Natural killer cell treated with Interleukin-12 subunit alpha and Interleukin-12 subunit beta and Interleukin-15 and Interleukin-18, amount 100 ng/mL, for 72 hours (primary cell): Measurements from ENCODE around the gene CHRNA7. TPM values are rescaled to one million over a fixed set of nuclear protein-coding genes. Genes with fewer than 3 reads are reported as not detected.
A peak's percentile ranks its signal among the peaks of the same experiment; 100 is the strongest.

ENCODE experiments used
- ATAC-seq, 2 donors: fragments of 150-1000 bp; cut with Tn5 transposase in 1 of 2; sonication (Bioruptor Pico), chemical (Tn5 transposase) in 1 of 2; 2 replicates each; pipeline ENCODE4 v1.10.0; 2021
- DNase-seq: peaks from one replicate; pipeline ENCODE4 v3.0.0; 2022; ENCODE audit warnings: low spot score
- H3K27ac Mint-ChIP-seq, 2 donors: 1 replicate in 1 of 2; 2 replicates in 1 of 2; pipeline ENCODE4 v1.8.0; 2022; ENCODE audit warnings: mixed read lengths in 2 of 2, mild to moderate bottlenecking in 1 of 2, moderate library complexity in 1 of 2
- H3K27me3 Mint-ChIP-seq, 2 donors: 1 replicate in 1 of 2; 2 replicates in 1 of 2; pipeline ENCODE4 v1.8.0; 2022; ENCODE audit warnings: mixed read lengths in 2 of 2
- H3K36me3 Mint-ChIP-seq: one replicate; pipeline ENCODE4 v1.8.0; 2022; ENCODE audit warnings: mixed read lengths
- H3K4me1 Mint-ChIP-seq, 2 donors: 1 replicate in 1 of 2; 2 replicates in 1 of 2; pipeline ENCODE4 v1.8.0; 2022; ENCODE audit warnings: low read depth in 2 of 2, mixed read lengths in 2 of 2, mild to moderate bottlenecking in 1 of 2
- H3K4me3 Mint-ChIP-seq: one replicate; pipeline ENCODE4 v1.8.0; 2022; ENCODE audit warnings: mixed read lengths
- H3K9me3 Mint-ChIP-seq: 2 replicates; pipeline ENCODE4 v1.8.0; 2022; ENCODE audit warnings: mixed read lengths
- total RNA-seq, 2 donors: library from RNA; stranded (reverse); gene quantifications; one replicate each; pipeline ENCODE4 v1.2.3, GENCODE V29; 2022

The CHRNA7 gene
- 1 to 10 TPM; 1.2 TPM for total RNA-seq

DNA sequence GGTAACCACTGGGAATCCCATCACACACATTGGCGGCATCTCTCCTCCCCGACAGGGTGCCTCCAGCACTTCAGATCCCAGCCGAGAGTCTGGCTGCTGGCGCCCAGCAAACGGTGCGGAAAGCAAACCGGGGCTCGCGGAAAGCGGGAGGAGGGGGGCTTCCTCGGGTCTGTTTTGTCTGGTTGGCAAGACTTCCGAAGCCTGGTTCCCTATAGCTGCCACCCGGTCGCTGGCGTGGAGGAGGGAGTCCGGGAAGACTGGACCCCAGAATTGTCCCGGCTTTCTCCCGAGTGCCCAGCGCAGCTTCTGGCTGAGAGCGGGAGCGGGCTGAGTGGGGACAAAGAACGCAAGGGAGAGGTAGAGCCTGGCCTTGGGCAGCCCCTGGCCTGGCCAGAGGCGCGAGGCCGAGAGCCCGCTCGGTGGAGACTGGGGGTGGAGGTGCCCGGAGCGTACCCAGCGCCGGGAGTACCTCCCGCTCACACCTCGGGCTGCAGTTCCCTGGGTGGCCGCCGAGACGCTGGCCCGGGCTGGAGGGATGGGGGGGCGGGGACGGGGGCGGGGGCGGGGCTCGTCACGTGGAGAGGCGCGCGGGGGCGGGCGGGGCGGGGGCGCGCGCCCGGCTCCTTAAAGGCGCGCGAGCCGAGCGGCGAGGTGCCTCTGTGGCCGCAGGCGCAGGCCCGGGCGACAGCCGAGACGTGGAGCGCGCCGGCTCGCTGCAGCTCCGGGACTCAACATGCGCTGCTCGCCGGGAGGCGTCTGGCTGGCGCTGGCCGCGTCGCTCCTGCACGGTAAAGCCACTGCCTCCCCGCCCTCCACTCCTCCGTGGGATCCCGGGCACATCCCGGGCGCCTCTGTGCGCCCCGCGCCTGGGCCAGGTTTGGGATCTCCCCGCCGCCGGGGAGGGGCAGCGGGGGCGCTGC, at the start of gene CHRNA7:
CHRNA7 (plus strand) TSS at position 654 of the 920 bp plus-strand sequence; CDS start at position 734, 80 bp downstream.
- Mint-ChIP-seq H3K4me3 (peak within 1 kb of the TSS; percentile 52), H3K27me3 (peaks cover 43 to 62% of the 10 kb centered on the region in 2 donors), H3K36me3 (no peaks in the 10 kb centered on the region), H3K27ac (no peak within 1 kb of the TSS), H3K9me3 (no peaks in the 10 kb centered on the region), H3K4me1 (no peaks in the 10 kb centered on the region)
- DNase-seq, result no peak
- peak; percentile 69 to 79 for ATAC-seq

DNA sequence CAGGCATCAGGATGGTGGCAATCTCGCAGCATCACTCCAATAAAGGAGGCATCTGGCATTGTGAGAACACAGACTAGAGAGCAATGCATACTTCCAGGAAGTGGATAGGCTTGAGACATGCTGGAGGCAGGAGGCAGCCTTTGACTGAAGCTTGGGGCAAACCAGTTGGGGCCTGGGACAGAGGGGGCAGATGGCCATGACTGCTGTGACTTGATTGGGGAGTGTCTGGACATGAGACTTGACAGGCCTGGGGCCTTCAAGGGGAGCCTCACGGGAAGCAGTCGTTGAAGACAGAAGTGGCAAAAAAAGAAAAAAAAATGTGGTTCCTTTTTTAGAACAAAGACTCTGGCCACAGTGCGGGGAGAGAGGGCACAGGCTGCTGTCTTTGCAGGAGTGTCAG, 44.7 kb upstream of the CHRNA7 start:
- Mint-ChIP-seq H3K36me3 (no peaks in the 10 kb centered on the region), H3K4me1 (peaks cover 0 to 7% of the 10 kb centered on the region in 2 donors), H3K9me3 (no peaks in the 10 kb centered on the region), H3K27ac (no peak overlapping the region), H3K27me3 (peaks cover 25 to 30% of the 10 kb centered on the region in 2 donors), H3K4me3 (no peak overlapping the region)
- ATAC-seq (no peak), DNase-seq (no peak)

DNA sequence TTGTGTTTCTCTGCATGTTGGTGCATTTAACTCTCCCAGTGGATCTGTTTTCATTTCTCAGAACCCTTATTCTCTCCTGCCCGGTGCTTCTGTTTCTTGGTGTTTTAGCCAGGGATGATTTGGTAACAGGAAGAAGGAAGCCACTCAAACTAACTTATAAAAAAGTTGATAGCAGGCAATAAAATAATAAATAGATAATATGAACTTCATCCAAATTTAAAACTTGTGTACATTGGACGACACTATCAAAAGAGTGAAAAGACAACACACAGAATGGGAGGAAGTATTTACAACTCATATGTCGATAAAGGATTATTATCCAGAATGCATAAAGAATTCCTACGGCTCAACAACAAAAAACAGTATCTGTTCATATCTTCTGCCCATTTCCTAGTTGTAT, 37.3 kb upstream of the CHRNA7 start:
- Mint-ChIP-seq H3K27ac (no peak overlapping the region), H3K36me3 (no peaks in the 10 kb centered on the region), H3K9me3 (no peaks in the 10 kb centered on the region), H3K27me3 (peaks cover 21 to 34% of the 10 kb centered on the region in 2 donors), H3K4me3 (no peak overlapping the region), H3K4me1 (no peaks in the 10 kb centered on the region)
- no peak for DNase-seq
- ATAC-seq, result no peak

DNA sequence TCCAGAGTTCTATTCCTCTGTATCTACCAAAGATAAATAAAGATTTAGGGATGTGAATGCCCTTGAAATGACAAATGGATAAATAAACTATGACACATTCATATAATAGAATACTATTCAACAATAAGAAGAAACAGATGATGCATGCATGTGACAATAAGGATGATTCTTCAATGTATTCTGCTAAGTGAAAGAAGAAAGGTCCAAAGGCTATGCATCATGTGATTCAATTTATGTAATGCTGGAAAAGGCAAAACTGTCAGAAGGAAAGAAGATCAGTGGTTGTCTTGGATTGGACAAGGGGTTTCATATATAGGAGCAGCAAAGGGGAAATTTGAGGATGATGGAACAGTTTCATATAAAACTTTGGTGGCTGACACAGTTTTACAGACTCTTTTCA, 32.6 kb upstream of the CHRNA7 start:
- DNase-seq, result no peak
- Mint-ChIP-seq H3K36me3 (no peaks in the 10 kb centered on the region), H3K27ac (no peak overlapping the region), H3K4me3 (no peak overlapping the region), H3K4me1 (no peaks in the 10 kb centered on the region), H3K9me3 (no peaks in the 10 kb centered on the region), H3K27me3 (peaks cover 31 to 47% of the 10 kb centered on the region in 2 donors)
- no peak for ATAC-seq

DNA sequence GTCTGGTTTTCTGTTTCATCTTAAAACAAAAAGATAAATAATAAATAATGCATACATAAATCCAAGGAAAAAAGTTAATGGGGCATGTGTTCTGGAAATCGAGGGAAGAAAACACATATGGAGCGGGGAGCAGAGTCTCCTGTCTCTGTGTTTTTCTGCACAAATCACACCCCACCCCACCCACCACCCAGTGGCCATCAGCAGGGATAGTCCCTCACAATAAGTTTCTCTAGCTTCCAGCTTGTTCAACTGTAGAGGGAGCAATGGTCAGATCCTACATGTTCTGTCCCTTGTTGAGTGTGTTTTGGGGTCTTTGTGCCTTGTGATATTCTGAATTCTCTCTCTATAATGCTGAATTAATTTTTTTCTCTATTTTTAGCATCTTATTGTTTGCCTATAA, 26.8 kb upstream of the CHRNA7 start:
- H3K9me3 Mint-ChIP-seq, result no peaks in the 10 kb centered on the region
- H3K36me3 Mint-ChIP-seq, result no peaks in the 10 kb centered on the region
- no peak for DNase-seq
- peaks cover 29 to 60% of the 10 kb centered on the region in 2 donors for H3K27me3 Mint-ChIP-seq
- peaks cover 0 to 3% of the 10 kb centered on the region in 2 donors for H3K4me1 Mint-ChIP-seq
- H3K4me3 Mint-ChIP-seq, result no peak overlapping the region
- ATAC-seq, result no peak
- H3K27ac Mint-ChIP-seq, result no peak overlapping the region

DNA sequence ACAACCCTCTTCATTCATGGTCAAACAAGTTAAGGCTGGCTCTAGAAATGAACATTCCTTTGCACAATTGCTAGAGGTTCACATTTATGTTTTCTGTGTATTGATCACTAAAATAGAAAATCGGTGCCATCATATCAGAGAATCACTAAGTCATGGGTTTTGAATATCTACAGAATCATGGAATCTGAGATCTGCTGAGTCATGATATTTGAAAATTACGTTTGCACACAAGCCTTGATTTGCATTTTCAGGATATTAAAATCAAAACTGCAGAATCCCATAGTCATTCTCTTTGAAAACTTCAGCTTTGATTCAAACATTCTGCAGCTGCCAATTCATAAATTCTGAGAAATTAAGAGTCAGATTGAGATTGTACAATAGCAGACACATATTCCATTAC, 26.1 kb upstream of the CHRNA7 start:
- Mint-ChIP-seq H3K36me3 (no peaks in the 10 kb centered on the region), H3K27ac (no peak overlapping the region), H3K4me3 (no peak overlapping the region), H3K27me3 (peaks cover 32 to 59% of the 10 kb centered on the region in 2 donors), H3K9me3 (no peaks in the 10 kb centered on the region), H3K4me1 (peaks cover 0 to 3% of the 10 kb centered on the region in 2 donors)
- no peak for ATAC-seq
- no peak for DNase-seq

DNA sequence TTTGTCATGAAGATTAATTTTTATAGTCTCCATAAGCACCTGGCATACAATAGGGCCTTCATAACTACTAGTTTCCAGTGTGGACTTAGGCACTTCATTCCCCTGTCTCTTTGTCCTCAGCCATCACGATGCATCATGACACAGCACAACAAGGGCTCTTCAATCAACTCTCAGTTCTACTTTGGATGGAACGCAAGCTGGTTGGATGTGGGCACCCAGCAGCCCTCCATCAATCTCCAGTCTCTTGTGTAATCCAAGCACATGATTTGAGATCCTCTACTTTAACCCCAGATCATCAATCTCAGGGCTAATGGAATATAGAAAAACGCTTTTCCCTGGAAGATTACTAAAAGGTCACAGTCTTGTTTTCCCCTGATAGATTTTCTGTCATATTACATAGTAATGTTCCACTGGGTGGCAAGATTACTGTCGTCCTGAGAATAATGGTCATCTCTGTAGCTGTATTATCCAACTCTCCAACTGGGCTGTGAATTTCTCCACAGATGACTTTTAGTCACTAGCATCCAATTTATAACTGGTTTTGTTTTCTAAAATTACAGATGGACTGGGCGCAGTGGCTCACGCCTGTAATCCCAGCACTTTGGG, 22.9 kb upstream of the CHRNA7 start:
- no peaks in the 10 kb centered on the region for H3K36me3 Mint-ChIP-seq
- peaks cover 0 to 3% of the 10 kb centered on the region in 2 donors for H3K4me1 Mint-ChIP-seq
- DNase-seq, result no peak
- ATAC-seq, result no peak
- peaks cover 24 to 54% of the 10 kb centered on the region in 2 donors for H3K27me3 Mint-ChIP-seq
- H3K9me3 Mint-ChIP-seq, result no peaks in the 10 kb centered on the region
- no peak overlapping the region for H3K27ac Mint-ChIP-seq
- H3K4me3 Mint-ChIP-seq, result no peak overlapping the region

DNA sequence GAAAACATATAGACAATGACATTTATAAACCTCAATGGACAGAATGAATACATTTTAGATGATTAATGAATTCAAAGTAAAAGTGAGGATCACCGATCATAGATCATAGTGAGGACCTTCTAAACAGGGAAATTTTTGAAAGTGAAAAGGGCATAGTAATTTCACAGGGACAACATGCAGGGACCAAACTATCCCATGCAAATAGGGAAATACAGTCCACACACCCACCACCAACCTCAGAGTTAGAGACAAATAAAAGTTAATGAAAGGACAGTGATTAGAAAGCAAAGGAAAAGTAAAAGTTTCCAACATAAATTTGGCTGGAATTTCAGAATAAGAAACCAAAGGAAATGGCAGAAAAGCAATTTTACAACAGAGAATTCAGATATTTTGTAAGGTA, 15.4 kb upstream of the CHRNA7 start:
- H3K36me3 Mint-ChIP-seq, result no peaks in the 10 kb centered on the region
- H3K4me3 Mint-ChIP-seq, result no peak overlapping the region
- H3K27me3 Mint-ChIP-seq, result peaks cover 21 to 52% of the 10 kb centered on the region in 2 donors
- no peaks in the 10 kb centered on the region for H3K4me1 Mint-ChIP-seq
- no peaks in the 10 kb centered on the region for H3K9me3 Mint-ChIP-seq
- no peak for ATAC-seq
- no peak overlapping the region for H3K27ac Mint-ChIP-seq
- DNase-seq, result no peak

DNA sequence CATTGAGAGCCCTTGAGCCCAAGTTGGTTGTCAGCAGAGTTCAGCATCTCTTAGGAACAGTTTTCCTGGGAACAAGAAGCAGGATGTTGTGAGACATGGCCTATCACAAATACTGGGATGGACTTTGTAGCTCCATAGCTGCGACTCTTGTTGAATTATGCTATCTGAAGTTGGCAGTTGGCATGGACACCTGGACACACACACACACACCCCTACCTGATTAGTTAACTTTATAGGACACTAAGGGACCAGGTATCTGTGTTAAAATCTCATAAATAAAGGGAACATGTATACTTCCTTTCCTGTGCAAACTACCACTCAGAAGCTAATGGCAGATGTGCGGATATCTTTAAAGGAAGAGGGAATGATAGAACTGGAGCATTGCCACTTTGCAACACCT, 10.2 kb upstream of the CHRNA7 start:
- peaks cover 31 to 48% of the 10 kb centered on the region in 2 donors for H3K27me3 Mint-ChIP-seq

DNA sequence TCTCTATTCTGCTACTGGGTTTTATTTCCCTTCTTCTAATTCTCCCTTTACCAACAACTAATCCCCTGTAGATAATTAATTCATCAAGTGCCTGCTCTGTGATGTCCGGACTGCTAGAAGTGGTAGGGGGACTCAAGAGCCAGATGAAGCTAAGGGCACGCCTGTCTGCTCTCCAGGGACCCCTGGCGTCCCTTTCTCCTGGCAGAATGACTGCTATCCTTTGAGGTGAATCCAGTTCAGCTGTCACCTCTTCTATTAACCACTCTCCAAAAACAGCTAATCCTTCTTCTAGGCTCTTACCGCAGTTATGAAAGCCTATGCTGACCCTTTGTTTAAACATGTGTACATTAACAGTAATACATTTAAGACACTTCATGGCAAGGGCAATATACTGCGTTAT, 1.4 kb upstream of the CHRNA7 start:
- ATAC-seq, result no peak
- no peak for DNase-seq
- no peak overlapping the region for H3K4me3 Mint-ChIP-seq
- no peaks in the 10 kb centered on the region for H3K9me3 Mint-ChIP-seq
- no peaks in the 10 kb centered on the region for H3K4me1 Mint-ChIP-seq
- no peaks in the 10 kb centered on the region for H3K36me3 Mint-ChIP-seq
- no peak overlapping the region for H3K27ac Mint-ChIP-seq
- H3K27me3 Mint-ChIP-seq, result peaks cover 42 to 66% of the 10 kb centered on the region in 2 donors

More for the DNA sequence above, 10.2 kb upstream of the CHRNA7 start:
- no peak overlapping the region for H3K27ac Mint-ChIP-seq
- H3K9me3 Mint-ChIP-seq, result no peaks in the 10 kb centered on the region
- no peaks in the 10 kb centered on the region for H3K4me1 Mint-ChIP-seq
- no peak for ATAC-seq
- H3K36me3 Mint-ChIP-seq, result no peaks in the 10 kb centered on the region
- no peak overlapping the region for H3K4me3 Mint-ChIP-seq
- no peak for DNase-seq

DNA sequence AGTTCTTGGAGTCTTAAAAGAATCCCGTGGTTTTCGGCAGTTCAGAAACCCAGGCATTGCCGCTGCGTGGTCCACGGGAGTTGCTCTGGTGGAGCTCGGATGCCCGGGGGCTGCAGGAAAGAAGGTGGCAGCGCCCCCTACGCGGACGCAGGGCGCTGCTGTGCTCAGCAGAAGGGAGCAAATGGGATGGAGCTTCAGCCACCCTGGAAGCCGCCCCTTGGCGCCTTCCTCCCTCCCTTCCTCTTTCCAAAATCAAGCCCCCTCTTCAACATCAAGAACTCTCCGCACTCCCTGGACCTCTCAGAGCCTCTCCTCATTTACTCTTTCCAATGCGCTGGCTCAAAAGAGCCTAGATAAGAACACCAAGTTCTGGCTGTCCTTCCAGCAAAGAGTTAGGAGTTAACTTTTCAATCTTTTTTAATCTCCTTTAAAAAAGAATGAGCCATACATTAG, 880 bp upstream of the CHRNA7 start:
- Mint-ChIP-seq H3K9me3 (no peaks in the 10 kb centered on the region), H3K36me3 (no peaks in the 10 kb centered on the region), H3K4me1 (no peaks in the 10 kb centered on the region), H3K27ac (no peak overlapping the region), H3K4me3 (no peak overlapping the region), H3K27me3 (peaks cover 42 to 62% of the 10 kb centered on the region in 2 donors)
- no peak for DNase-seq
- ATAC-seq, result no peak

DNA sequence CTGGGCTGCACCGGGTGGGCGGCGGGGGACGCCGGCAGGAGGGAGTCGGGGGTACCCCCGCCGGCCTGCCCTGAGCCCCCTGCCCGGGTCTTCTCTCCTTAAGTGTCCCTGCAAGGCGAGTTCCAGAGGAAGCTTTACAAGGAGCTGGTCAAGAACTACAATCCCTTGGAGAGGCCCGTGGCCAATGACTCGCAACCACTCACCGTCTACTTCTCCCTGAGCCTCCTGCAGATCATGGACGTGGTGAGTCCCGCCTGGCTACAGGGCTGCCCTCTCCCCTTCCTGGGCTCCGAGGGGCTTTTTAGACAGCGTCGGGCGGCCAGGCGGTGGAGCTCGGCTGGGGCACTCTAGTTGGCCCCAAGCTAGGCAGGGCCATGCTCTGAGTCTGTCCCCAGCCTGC, 480 bp downstream of the CHRNA7 start:
- ATAC-seq (no peak), DNase-seq (no peak)
- Mint-ChIP-seq H3K27me3 (peaks cover 43 to 56% of the 10 kb centered on the region in 2 donors), H3K27ac (no peak overlapping the region), H3K4me1 (no peaks in the 10 kb centered on the region), H3K36me3 (no peaks in the 10 kb centered on the region), H3K4me3 (peak overlapping the region; percentile 52), H3K9me3 (no peaks in the 10 kb centered on the region)

DNA sequence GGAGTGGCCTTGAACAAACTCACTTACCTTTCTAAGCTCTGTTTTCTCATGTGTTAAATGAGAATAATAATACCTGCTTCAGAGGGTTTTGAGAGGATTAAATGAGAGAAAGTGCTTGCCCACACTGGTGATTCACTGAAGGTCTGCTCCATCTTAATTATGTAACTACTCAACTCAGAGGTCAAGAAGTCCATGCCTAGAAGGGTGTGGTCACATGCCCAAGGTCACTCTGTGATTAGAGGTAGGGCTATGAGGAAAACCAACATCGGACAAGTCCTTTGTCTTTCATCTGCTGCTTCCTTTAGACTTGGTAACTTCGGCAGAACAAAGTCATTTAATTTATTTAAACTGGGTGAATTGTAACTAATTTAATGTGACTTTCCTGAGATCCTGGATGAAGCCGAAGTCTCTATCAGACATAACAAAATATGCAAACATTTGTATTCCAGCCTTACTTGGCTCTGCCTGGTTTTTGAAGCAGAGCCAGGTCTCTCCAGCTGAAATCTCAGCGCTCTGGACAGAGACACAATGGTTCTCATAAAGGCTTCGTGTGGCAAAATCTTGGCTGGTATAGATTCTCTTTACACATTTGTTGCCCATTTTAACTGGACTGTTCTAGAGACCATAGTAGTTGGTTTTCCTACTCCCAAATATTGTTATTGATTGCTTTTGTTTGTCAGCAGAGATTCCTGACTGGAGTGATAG, 3.0 kb downstream of the CHRNA7 start:
- H3K9me3 Mint-ChIP-seq, result no peaks in the 10 kb centered on the region
- H3K36me3 Mint-ChIP-seq, result no peaks in the 10 kb centered on the region
- no peaks in the 10 kb centered on the region for H3K4me1 Mint-ChIP-seq
- no peak for ATAC-seq
- H3K27me3 Mint-ChIP-seq, result peaks cover 45 to 56% of the 10 kb centered on the region in 2 donors
- no peak overlapping the region for H3K4me3 Mint-ChIP-seq
- DNase-seq, result no peak
- no peak overlapping the region for H3K27ac Mint-ChIP-seq

DNA sequence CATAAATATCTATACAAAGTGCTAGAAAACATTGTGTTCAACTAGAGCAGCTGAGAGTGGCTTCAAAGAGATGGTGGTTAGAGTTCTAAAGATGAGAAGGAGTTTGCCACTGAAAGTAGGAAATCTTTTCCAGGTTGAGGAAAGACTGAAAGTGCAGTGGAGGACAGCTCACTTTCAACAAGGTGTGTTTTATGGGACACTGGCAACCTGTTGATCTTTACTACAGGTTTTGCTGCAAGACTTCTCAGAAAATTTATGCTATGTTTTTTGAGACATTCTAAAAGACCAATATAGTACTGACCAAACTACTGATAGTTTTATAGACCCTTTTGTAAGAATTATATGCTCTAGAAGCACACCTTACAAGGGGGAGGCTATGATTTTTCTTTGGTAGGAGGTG, 3.8 kb downstream of the CHRNA7 start:
- Mint-ChIP-seq H3K27me3 (peaks cover 42 to 52% of the 10 kb centered on the region in 2 donors), H3K4me1 (no peaks in the 10 kb centered on the region), H3K9me3 (no peaks in the 10 kb centered on the region), H3K4me3 (no peak overlapping the region), H3K36me3 (no peaks in the 10 kb centered on the region), H3K27ac (no peak overlapping the region)
- DNase-seq (no peak), ATAC-seq (no peak)
